ENCODE results near the gene CORO2A. TPM values are rescaled to one million over a fixed set of nuclear protein-coding genes. Genes with fewer than 3 reads are reported as not detected.

CORO2A gene
- total and polyA plus RNA-seq, 2 of the 13 experiments (the other 11 are each of a cell fraction or from before 2014, with no cell fraction given), result 14.4 to 15.3 TPM

- TF ChIP-seq HNF1A (IDR thresholded peaks at IDR 0.05; ENCODE audit: low read depth) (no peak), HNF1A (CRISPR knock-in tag; IDR thresholded peaks at IDR 0.05; ENCODE audit: borderline replicate concordance) (no peak), ZFP37 (CRISPR knock-in tag; IDR thresholded peaks at IDR 0.05; ENCODE audit: borderline replicate concordance) (no peak), ZBTB43 (CRISPR knock-in tag; conservative IDR thresholded peaks at IDR 0.05) (no peak)
Observed at GRCh38 chr9:98142182-98142907, 50.1 kb downstream of the CORO2A start (continued).

- intact Hi-C loops (cut with micrococcal nuclease; ENCODE audit: unreplicated experiment), result no loop called here
- H3K36me3 ChIP-seq (replicated peaks in 1 of 2; ENCODE audit: control insufficient read depth in 1 of 2, insufficient read depth in 2 of 2, low read length in 2 of 2), result peaks cover 4 to 37% of the 10 kb centered on the region in 2 experiments
- no peak overlapping the region for H2AFZ ChIP-seq (ENCODE audit: low read length)
- FAIRE-seq (no peak), DNase-seq (ENCODE audit: low spot score) (no peak), ATAC-seq (no peak)
- no peak overlapping the region for H3K4me3 ChIP-seq (replicated peaks in 1 of 3; ENCODE audit: insufficient read depth in 1 of 3, low read depth in 2 of 3, low read length in 3 of 3)
- in situ Hi-C loops (cut with HindIII; ENCODE audit: extremely low pct_ligation_motif_present, low pct_unique_long_range_greater_than_20kb), result no loop called here
- H3K9ac ChIP-seq (ENCODE audit: insufficient read depth, low read depth, low read length), result no peak overlapping the region
- no peaks in the 10 kb centered on the region for H3K79me2 ChIP-seq (ENCODE audit: insufficient read depth, low read length)
- ChIA-PET CTCF (ENCODE audit: low intra/inter-chr PET ratio, low total read pairs) (no interaction called here), POLR2A (no interaction called here)
- no peak overlapping the region for H3K27ac ChIP-seq (ENCODE audit: extremely low read length, insufficient read depth, low read length)
- H3K9me3 ChIP-seq (ENCODE audit: low read length), result no peaks in the 10 kb centered on the region
- H3K4me2 ChIP-seq (ENCODE audit: low read depth, low read length), result no peak overlapping the region
- no peak for TF ChIP-seq MEIS2 (CRISPR knock-in tag; IDR thresholded peaks at IDR 0.05)
- no peak for TF ChIP-seq ZKSCAN8 (CRISPR knock-in tag; IDR thresholded peaks at IDR 0.05; ENCODE audit: borderline replicate concordance)
- TF ChIP-seq ZNF121 (CRISPR knock-in tag; IDR thresholded peaks at IDR 0.05), result peak; percentile 69; the same call in 1 of the 2 replicates
- TF ChIP-seq ZNF503 (CRISPR knock-in tag; IDR thresholded peaks at IDR 0.05), result no peak
- no TSS peak for BruUV-seq (replicated peaks)
- H3K27me3 ChIP-seq (ENCODE audit: control insufficient read depth in 1 of 2, insufficient read depth in 2 of 2, low read length in 2 of 2), result no peaks in the 10 kb centered on the region
- no peaks in the 10 kb centered on the region for H4K20me1 ChIP-seq (ENCODE audit: insufficient read depth, low read length)
- H3K4me1 ChIP-seq (ENCODE audit: insufficient read depth, low read length), result peaks cover 15% of the 10 kb centered on the region
- 96% methylated on average over 5 of the region's 5 CpGs for WGBS (ENCODE audit: low lambda C conversion rate)
Observed at GRCh38 chr9:98140503-98140902, 51.9 kb downstream of the CORO2A start.

All from HepG2 (cell line).